ENCODE data around the gene HOOK2. TPM values are rescaled to one million over a fixed set of nuclear protein-coding genes. Genes with fewer than 3 reads are reported as not detected.

The HOOK2 gene, protein sequence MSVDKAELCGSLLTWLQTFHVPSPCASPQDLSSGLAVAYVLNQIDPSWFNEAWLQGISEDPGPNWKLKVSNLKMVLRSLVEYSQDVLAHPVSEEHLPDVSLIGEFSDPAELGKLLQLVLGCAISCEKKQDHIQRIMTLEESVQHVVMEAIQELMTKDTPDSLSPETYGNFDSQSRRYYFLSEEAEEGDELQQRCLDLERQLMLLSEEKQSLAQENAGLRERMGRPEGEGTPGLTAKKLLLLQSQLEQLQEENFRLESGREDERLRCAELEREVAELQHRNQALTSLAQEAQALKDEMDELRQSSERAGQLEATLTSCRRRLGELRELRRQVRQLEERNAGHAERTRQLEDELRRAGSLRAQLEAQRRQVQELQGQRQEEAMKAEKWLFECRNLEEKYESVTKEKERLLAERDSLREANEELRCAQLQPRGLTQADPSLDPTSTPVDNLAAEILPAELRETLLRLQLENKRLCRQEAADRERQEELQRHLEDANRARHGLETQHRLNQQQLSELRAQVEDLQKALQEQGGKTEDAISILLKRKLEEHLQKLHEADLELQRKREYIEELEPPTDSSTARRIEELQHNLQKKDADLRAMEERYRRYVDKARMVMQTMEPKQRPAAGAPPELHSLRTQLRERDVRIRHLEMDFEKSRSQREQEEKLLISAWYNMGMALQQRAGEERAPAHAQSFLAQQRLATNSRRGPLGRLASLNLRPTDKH
- 4.5 to 14.2 TPM (median 11.1 TPM) in 5 replicates for total RNA-seq (2022; extraction: Qiagen RNA extraction; ENCODE audit: low read depth)

DNA sequence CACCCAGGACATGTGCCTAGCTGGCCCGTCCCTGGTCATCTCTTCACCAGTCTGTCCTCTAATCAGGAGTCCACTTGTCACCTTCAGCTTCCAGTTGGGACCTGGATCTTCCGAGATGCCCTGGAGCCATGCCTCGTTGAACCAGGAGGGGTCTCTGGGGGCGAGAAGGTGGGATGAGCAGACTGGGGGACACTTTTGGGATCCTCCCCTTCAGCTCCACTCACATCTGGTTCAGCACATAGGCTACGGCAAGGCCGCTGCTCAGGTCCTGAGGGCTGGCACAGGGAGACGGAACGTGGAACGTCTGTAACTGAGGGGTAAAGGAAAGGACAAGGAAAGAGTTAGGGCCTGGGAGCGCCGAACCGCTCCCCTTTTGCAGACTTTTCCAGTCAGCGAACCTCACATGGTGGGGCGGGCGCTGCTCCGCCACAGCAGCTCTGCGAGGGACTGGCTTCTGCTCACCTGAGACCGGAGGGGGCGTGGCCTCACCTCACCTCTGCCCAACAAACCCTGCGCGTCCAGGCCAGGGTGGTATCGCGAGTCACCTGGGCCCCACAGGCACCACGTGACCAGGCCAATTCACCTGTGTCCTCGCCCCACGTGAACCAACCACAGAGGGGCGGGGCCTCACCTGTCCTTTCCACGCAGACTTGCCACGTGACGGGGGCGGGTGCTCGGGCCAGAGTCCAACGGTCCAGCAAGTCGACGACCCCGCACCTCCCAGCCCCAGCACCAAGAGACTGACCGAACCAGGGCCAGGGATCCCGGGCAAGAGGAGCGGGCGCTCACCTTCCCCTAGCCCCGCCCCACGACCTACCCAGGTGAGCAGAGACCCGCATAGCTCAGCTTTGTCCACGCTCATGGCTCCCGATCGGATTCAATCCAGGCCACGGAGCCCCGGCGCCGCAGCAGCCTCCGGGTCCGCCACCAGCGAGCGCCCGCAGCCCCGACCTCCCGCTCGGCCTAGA is at the start of gene HOOK2:
HOOK2 (minus strand) TSS at position 965 of the 968 bp plus-strand sequence; CDS start at position 862, 103 bp downstream.

DNA sequence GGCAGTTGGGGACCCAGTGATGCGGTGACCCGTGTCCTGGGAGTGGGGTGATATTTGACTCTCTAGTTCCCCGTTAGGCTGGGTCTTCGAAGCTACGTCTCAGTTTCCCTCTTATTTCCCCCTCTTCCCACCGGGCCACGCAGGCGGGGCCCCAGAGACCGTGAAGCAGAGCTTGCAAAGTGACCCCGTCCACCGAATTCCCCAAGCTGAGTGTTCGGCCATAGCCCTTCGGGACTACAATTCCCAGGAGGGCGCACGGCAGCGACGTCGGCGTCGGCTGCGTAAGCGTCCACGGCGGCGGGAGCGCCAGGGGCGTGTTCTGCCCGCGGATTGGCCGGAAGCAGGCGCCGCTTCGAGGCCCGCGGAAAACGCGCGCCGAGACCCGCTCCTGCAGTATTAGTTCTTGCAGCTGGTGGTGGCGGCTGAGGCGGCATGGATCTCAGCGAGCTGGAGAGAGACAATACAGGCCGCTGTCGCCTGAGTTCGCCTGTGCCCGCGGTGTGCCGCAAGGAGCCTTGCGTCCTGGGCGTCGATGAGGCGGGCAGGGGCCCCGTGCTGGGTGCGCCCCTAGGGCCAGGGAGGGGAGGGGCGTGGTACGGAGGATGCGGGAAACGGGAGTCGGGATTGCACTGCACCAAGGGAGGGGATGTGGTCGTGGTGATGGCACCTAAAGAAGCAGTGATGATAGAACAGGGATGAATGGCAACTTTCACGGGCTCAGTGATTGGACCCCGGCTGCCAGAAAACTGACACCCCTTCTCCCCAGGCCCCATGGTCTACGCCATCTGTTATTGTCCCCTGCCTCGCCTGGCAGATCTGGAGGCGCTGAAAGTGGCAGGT is 31.1 kb upstream of the HOOK2 start, which contains the start of gene RNASEH2A:
RNASEH2A (plus strand) TSS at position 343 of the 840 bp plus-strand sequence; CDS start at position 433, 90 bp downstream.

DNA sequence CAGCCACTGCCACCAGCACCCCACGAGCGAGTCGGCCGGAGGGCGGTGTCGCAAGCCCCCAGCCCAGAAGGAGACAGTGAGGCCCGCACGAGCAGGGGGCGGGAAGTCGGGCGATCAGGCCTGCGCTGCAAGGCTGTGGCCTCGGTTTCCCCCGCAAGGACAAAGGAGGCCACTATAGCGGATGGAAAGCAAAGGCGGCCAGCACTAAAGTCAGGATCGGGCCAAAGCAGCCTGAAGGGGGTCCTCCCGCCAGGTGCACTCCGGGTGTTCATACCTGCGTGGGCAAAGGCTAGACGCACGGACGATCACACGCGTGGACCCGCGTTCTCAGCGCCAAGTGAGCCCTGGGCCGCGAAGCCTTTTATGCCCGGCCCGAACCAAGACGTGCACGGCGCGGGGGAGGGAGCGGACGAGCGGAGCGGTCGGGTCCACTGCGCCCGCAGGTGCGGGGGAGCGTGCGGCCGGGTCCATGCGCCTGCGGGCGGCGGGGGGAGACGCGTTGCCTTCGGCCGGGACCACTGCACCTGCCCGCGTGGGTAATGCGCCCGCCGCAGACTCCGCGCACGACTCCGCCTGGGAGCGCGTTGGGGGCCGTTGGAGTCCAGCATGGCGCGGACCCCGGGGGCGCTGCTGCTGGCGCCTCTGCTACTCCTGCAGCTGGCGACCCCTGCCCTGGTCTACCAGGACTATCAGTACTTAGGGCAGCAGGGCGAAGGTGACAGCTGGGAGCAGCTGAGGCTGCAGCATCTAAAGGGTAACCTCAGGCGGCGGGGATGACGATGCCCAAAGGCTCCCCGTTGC is 26.3 kb upstream of the HOOK2 start, which contains the start of the genes PRDX2 and THSD8:
PRDX2 (minus strand) TSS at position 335 of the 801 bp plus-strand sequence. CDS start 539 bp downstream, outside the sequence.
THSD8 (plus strand) TSS at position 604 of the 801 bp plus-strand sequence; CDS start at position 607, 3 bp downstream.

DNA sequence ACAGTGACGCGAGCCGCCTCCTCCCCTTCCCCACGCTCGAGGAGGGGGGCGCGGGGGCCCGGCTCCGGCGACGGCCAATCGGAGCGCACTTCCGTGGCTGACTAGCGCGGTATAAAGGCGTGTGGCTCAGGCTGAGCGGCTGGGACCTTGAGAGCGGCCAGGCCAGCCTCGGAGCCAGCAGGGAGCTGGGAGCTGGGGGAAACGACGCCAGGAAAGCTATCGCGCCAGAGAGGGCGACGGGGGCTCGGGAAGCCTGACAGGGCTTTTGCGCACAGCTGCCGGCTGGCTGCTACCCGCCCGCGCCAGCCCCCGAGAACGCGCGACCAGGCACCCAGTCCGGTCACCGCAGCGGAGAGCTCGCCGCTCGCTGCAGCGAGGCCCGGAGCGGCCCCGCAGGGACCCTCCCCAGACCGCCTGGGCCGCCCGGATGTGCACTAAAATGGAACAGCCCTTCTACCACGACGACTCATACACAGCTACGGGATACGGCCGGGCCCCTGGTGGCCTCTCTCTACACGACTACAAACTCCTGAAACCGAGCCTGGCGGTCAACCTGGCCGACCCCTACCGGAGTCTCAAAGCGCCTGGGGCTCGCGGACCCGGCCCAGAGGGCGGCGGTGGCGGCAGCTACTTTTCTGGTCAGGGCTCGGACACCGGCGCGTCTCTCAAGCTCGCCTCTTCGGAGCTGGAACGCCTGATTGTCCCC is 16.1 kb upstream of the HOOK2 start, which contains the start of gene JUNB:
JUNB (plus strand) TSS at position 142 of the 706 bp plus-strand sequence; CDS start at position 428, 286 bp downstream.

GRCh38 chr19:12751635-12752034 is 23.7 kb downstream of the HOOK2 start, which contains the start of gene BEST2:
Gene BEST2 (plus strand): TSS chr19:12751791. CDS start chr19:12752593, 802 bp downstream.

GRCh38 chr19:12736995-12737834 is 38.1 kb downstream of the HOOK2 start, which contains the start of gene GET3:
Gene GET3 (plus strand): TSS chr19:12737497. CDS start chr19:12737506, 9 bp downstream.

DNA sequence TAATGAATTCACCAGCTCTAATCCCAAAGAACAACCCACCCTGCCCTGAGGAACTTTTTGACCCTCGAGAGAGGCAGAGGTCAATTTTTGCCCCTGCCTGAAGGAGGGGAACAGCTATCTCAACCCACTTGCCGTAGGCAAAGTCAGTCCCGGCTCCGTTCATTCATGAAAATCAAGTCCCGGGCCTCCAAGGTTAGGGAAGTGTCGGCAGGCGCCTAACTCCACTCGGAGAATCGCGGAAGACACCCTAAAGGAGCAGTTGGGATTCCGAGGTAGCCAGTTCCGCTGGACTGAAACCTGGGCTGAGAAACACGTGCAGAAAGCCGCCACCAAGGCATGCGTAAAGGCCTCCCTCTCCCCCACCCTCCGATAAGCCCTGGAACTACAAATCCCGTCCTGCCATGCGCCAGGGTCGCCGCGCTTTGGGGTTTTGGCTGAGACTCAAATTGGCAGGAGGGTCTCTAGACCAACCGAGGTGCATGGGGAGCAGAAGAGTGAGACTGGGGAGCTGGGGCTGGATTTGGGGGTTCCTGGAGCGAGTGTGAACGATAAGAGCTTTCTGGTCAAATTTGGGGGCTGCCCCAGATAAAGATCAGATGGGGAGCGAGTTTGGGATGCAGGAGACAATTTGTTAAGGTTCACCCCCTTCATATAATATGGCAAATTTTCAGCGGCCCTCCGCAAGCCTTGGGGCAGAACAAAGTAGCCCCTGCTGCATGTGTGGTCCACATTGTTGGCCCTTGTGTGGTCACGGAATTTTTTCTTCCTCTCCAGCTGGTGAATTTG is 51.5 kb downstream of the HOOK2 start, which contains the start of gene TNPO2:
TNPO2 (minus strand) TSS at position 292 of the 786 bp plus-strand sequence. CDS start 2,955 bp downstream, outside the sequence.

Other genes starting within 250 kb of the HOOK2 start
- 1.8 to 2.6 TPM (median 2.0 TPM) in 5 replicates for gene ZNF564, start 224.1 kb downstream of the HOOK2 start, total RNA-seq (2022; extraction: Qiagen RNA extraction; ENCODE audit: low read depth)
- gene ZNF490, start 164.7 kb downstream of the HOOK2 start, total RNA-seq (2022; extraction: Qiagen RNA extraction; ENCODE audit: low read depth), result 0.49 to 1.3 TPM (median 0.65 TPM) in 5 replicates
- gene ZNF791, start 164.6 kb downstream of the HOOK2 start, total RNA-seq (2022; extraction: Qiagen RNA extraction; ENCODE audit: low read depth), result 3.9 to 5.7 TPM (median 4.9 TPM) in 5 replicates
- gene MAN2B1, start 108.8 kb downstream of the HOOK2 start, total RNA-seq (2022; extraction: Qiagen RNA extraction; ENCODE audit: low read depth), result 12.3 to 25.9 TPM (median 21.0 TPM) in 5 replicates
- gene WDR83, start 108.7 kb downstream of the HOOK2 start, total RNA-seq (2022; extraction: Qiagen RNA extraction; ENCODE audit: low read depth), result 8.8 to 11.9 TPM (median 11.3 TPM) in 5 replicates
- 29.3 to 58.1 TPM (median 49.9 TPM) in 5 replicates for gene DHPS, start 93.7 kb downstream of the HOOK2 start, total RNA-seq (2022; extraction: Qiagen RNA extraction; ENCODE audit: low read depth)
- gene GNG14, start 87.6 kb downstream of the HOOK2 start, total RNA-seq (2022; extraction: Qiagen RNA extraction; ENCODE audit: low read depth), result not detected in 5 replicates
- gene FBXW9, start 78.9 kb downstream of the HOOK2 start, total RNA-seq (2022; extraction: Qiagen RNA extraction; ENCODE audit: low read depth), result 7.7 to 13.8 TPM (median 12.2 TPM) in 5 replicates
- 24.7 to 40.2 TPM (median 36.9 TPM) in 5 replicates for gene TNPO2, start 51.6 kb downstream of the HOOK2 start, total RNA-seq (2022; extraction: Qiagen RNA extraction; ENCODE audit: low read depth)
- gene TRIR, start 40.9 kb downstream of the HOOK2 start, total RNA-seq (2022; extraction: Qiagen RNA extraction; ENCODE audit: low read depth), result 146 to 249 TPM (median 219 TPM) in 5 replicates
- gene GET3, start 38.1 kb downstream of the HOOK2 start, total RNA-seq (2022; extraction: Qiagen RNA extraction; ENCODE audit: low read depth), result 63.4 to 104 TPM (median 94.9 TPM) in 5 replicates
- gene BEST2, start 23.8 kb downstream of the HOOK2 start, total RNA-seq (2022; extraction: Qiagen RNA extraction; ENCODE audit: low read depth), result 0.47 to 0.85 TPM (median 0.62 TPM) in 5 replicates
- 77.9 to 186 TPM (median 154 TPM) in 5 replicates for gene JUNB, start 15.9 kb upstream of the HOOK2 start, total RNA-seq (2022; extraction: Qiagen RNA extraction; ENCODE audit: low read depth)
- gene PRDX2, start 26.2 kb upstream of the HOOK2 start, total RNA-seq (2022; extraction: Qiagen RNA extraction; ENCODE audit: low read depth), result 0.61 to 1.1 TPM (median 0.78 TPM) in 5 replicates
- gene THSD8, start 26.5 kb upstream of the HOOK2 start, total RNA-seq (2022; extraction: Qiagen RNA extraction; ENCODE audit: low read depth), result 4.8 to 12.3 TPM (median 8.1 TPM) in 5 replicates
- 26.4 to 47.1 TPM (median 46.2 TPM) in 5 replicates for gene RNASEH2A, start 31.0 kb upstream of the HOOK2 start, total RNA-seq (2022; extraction: Qiagen RNA extraction; ENCODE audit: low read depth)
- gene RTBDN, start 59.0 kb upstream of the HOOK2 start, total RNA-seq (2022; extraction: Qiagen RNA extraction; ENCODE audit: low read depth), result 0.29 to 0.36 TPM in 2 of 5 replicates, not detected in the others
- gene MAST1, start 63.0 kb upstream of the HOOK2 start, total RNA-seq (2022; extraction: Qiagen RNA extraction; ENCODE audit: low read depth), result 0.98 to 2.5 TPM (median 2.5 TPM) in 5 replicates
- gene DNASE2, start 105.9 kb upstream of the HOOK2 start, total RNA-seq (2022; extraction: Qiagen RNA extraction; ENCODE audit: low read depth), result 22.6 to 31.7 TPM (median 30.2 TPM) in 5 replicates
- not detected in 5 replicates for gene KLF1, start 111.6 kb upstream of the HOOK2 start, total RNA-seq (2022; extraction: Qiagen RNA extraction; ENCODE audit: low read depth)
- gene GCDH, start 115.6 kb upstream of the HOOK2 start, total RNA-seq (2022; extraction: Qiagen RNA extraction; ENCODE audit: low read depth), result 7.4 to 10.3 TPM (median 9.3 TPM) in 5 replicates
- 0.29 to 1.0 TPM (median 0.84 TPM) in 4 of 5 replicates, not detected in the other for gene SYCE2, start 143.7 kb upstream of the HOOK2 start, total RNA-seq (2022; extraction: Qiagen RNA extraction; ENCODE audit: low read depth)
- 51.4 to 78.1 TPM (median 75.8 TPM) in 5 replicates for gene FARSA, start 158.2 kb upstream of the HOOK2 start, total RNA-seq (2022; extraction: Qiagen RNA extraction; ENCODE audit: low read depth)
- gene CALR, start 163.1 kb upstream of the HOOK2 start, total RNA-seq (2022; extraction: Qiagen RNA extraction; ENCODE audit: low read depth), result 489 to 619 TPM (median 537 TPM) in 5 replicates
- 62.0 to 88.3 TPM (median 81.0 TPM) in 5 replicates for gene RAD23A, start 170.3 kb upstream of the HOOK2 start, total RNA-seq (2022; extraction: Qiagen RNA extraction; ENCODE audit: low read depth)
- 28.1 to 58.3 TPM (median 54.3 TPM) in 5 replicates for gene GADD45GIP1, start 181.7 kb upstream of the HOOK2 start, total RNA-seq (2022; extraction: Qiagen RNA extraction; ENCODE audit: low read depth)
- 0.08 to 0.19 TPM in 2 of 5 replicates, not detected in the others for gene DAND5, start 194.0 kb upstream of the HOOK2 start, total RNA-seq (2022; extraction: Qiagen RNA extraction; ENCODE audit: low read depth)
- gene NFIX, start 219.9 kb upstream of the HOOK2 start, total RNA-seq (2022; extraction: Qiagen RNA extraction; ENCODE audit: low read depth), result 2.2 to 4.9 TPM (median 4.5 TPM) in 5 replicates